SK-N-SH (cell line): ENCODE results near the gene EPHB2. TPM values are rescaled to one million over a fixed set of nuclear protein-coding genes. Genes with fewer than 3 reads are reported as not detected.

ENCODE experiments used
- CTCF ChIA-PET: fragments of 300-600, 350-600 bp; formaldehyde crosslinking; extraction: SDS; loops from one replicate; lab custom pipeline; 2021; lab: Yijun Ruan, JAX
- POLR2A ChIA-PET: fragments of 350-600 bp; sonication (Branson Sonifier 250); formaldehyde crosslinking; extraction: SDS; loops from one replicate; lab custom pipeline; 2020; ENCODE audit warnings: antibody characterized with exemption, inconsistent platforms; lab: Yijun Ruan, JAX
- DNase-seq: peaks from one replicate; pipeline ENCODE4 v3.0.0; 2012
- H2AFZ ChIP-seq: fragments of 200-600 bp; sonication (generic); 2 replicates; pipeline ENCODE4 v1.8.1; 2016; ENCODE audit warnings: antibody characterized with exemption, mild to moderate bottlenecking, low read depth
- H3F3A ChIP-seq: fragments of 200-600 bp; sonication (generic); replicated peaks from 2 replicates; pipeline ENCODE3; 2016; ENCODE audit warnings: antibody characterized with exemption, mild to moderate bottlenecking; ENCODE audit not compliant: insufficient read depth
- H3K27ac ChIP-seq, 2 experiments: fragments of 200-500 bp in 1 of 2; fragments of 200-600 bp in 1 of 2; sonication (Bioruptor generic) in 1 of 2; sonication (generic), shearing (Covaris generic) in 1 of 2; 2 replicates each; pipeline versions ENCODE4 v1.5.1 to v1.6.1; 2014 to 2016; ENCODE audit warnings: low read depth in 2 of 2, inconsistent platforms in 1 of 2, low read length in 1 of 2, mild to moderate bottlenecking in 1 of 2, mixed read lengths in 1 of 2
- H3K27me3 ChIP-seq: fragments of 200-600 bp; sonication (generic), shearing (Covaris generic); 2 replicates; pipeline ENCODE4 v1.6.1; 2016; ENCODE audit warnings: mixed run types; ENCODE audit not compliant: insufficient read depth
- H3K36me3 ChIP-seq, 2 experiments: fragments of 200-500 bp in 1 of 2; fragments of 200-600 bp in 1 of 2; sonication (Bioruptor generic) in 1 of 2; sonication (generic) in 1 of 2; replicated peaks in 1 of 2; 2 replicates each; pipeline versions ENCODE3 to v1.5.1; 2014 to 2016; ENCODE audit warnings: low read length in 1 of 2, mild to moderate bottlenecking in 1 of 2; ENCODE audit not compliant: insufficient read depth in 2 of 2, control insufficient read depth in 1 of 2
- H3K4me1 ChIP-seq, 2 experiments: fragments of 200-500 bp in 1 of 2; fragments of 200-600 bp in 1 of 2; sonication (Bioruptor generic) in 1 of 2; sonication (generic), shearing (Covaris generic) in 1 of 2; 2 replicates each; pipeline versions ENCODE4 v1.5.1 to v1.6.1; 2014 to 2016; ENCODE audit warnings: low read depth in 1 of 2, low read length in 1 of 2, mixed run types in 1 of 2; ENCODE audit not compliant: insufficient read depth in 2 of 2, control insufficient read depth in 1 of 2
- H3K4me2 ChIP-seq: fragments of 200-600 bp; sonication (generic), shearing (Covaris generic); 2 replicates; pipeline ENCODE4 v1.6.1; 2017; ENCODE audit warnings: mixed run types
- H3K4me3 ChIP-seq, 2 experiments: fragments of 200-500 bp in 1 of 2; fragments of 200-600 bp in 1 of 2; sonication (Bioruptor generic) in 1 of 2; sonication (generic), shearing (Covaris generic) in 1 of 2; 2 replicates each; pipeline versions ENCODE4 v1.5.1 to v1.8.1; 2014 to 2016; ENCODE audit warnings: low read depth in 2 of 2, inconsistent platforms in 1 of 2, low read length in 1 of 2, mild to moderate bottlenecking in 1 of 2, mixed read lengths in 1 of 2, moderate library complexity in 1 of 2
- H3K79me2 ChIP-seq: fragments of 200-600 bp; sonication (generic); 2 replicates; pipeline ENCODE4 v1.8.1; 2017; ENCODE audit warnings: mild to moderate bottlenecking; ENCODE audit not compliant: insufficient read depth
- H3K9ac ChIP-seq: fragments of 200-600 bp; sonication (generic); 2 replicates; pipeline ENCODE4 v1.6.1; 2017; ENCODE audit warnings: mixed run types
- H3K9me2 ChIP-seq: fragments of 200-600 bp; sonication (generic); 2 replicates; pipeline ENCODE4 v1.6.1; 2017; ENCODE audit warnings: mixed run types
- H3K9me3 ChIP-seq: fragments of 200-600 bp; sonication (generic); 2 replicates; pipeline ENCODE4 v1.6.1; 2017; ENCODE audit warnings: mixed run types, mild to moderate bottlenecking, moderate library complexity
- H4K20me1 ChIP-seq: fragments of 200-600 bp; sonication (generic); 2 replicates; pipeline ENCODE4 v1.6.1; 2017; ENCODE audit warnings: mild to moderate bottlenecking, mixed run types; ENCODE audit not compliant: insufficient read depth
- CHD2 ChIP-seq: fragments of 150-350 bp; IDR thresholded peaks from 2 replicates; pipeline ENCODE4 v1.6.1; 2018; ENCODE audit warnings: low read length; ENCODE audit not compliant: partially characterized antibody
- ELF1 ChIP-seq: IDR thresholded peaks from 2 replicates; pipeline ENCODE4 v1.4.0; 2012
- FOSL2 ChIP-seq: IDR thresholded peaks from 2 replicates; pipeline ENCODE4 v1.4.0; 2012; ENCODE audit warnings: low read depth, mild to moderate bottlenecking, moderate library complexity, borderline replicate concordance
- JUND ChIP-seq: IDR thresholded peaks from 2 replicates; pipeline ENCODE4 v1.4.0; 2012
- MEF2A ChIP-seq: IDR thresholded peaks from 2 replicates; pipeline ENCODE4 v1.4.0; 2012; ENCODE audit warnings: low read depth, borderline replicate concordance
- POLR2AphosphoS5 ChIP-seq: IDR thresholded peaks from 2 replicates; pipeline ENCODE4 v1.6.1; 2012; ENCODE audit warnings: low read depth, low read length
- RCOR1 ChIP-seq: fragments of 150-350 bp; IDR thresholded peaks from 2 replicates; pipeline ENCODE4 v1.6.1; 2017; ENCODE audit warnings: antibody characterized with exemption, low read length
- TCF12 ChIP-seq: IDR thresholded peaks from 2 replicates; pipeline ENCODE4 v1.4.0; 2012
- YY1 ChIP-seq: IDR thresholded peaks from 2 replicates; pipeline ENCODE4 v1.4.0; 2012; ENCODE audit warnings: low read depth, mild to moderate bottlenecking
- WGBS: methylation state at CpG from one replicate; pipeline ENCODE4 v1.1.6; 2017; ENCODE audit warnings: low lambda C conversion rate; 5-methylcytosine and 5-hydroxymethylcytosine counted together
- polyA plus RNA-seq, 3 experiments: library from polyadenylated mRNA; depleted of rRNA; stranded (reverse); fragments of >200 nt; gene quantifications; 2 replicates each; pipeline ENCODE4 v1.2.3, GENCODE V29; 2012
- TF ChIP-seq, protein P1 (sequence below): fragments of 150-350 bp; IDR thresholded peaks from 2 replicates; pipeline ENCODE4 v1.6.1; 2017; ENCODE audit warnings: antibody characterized with exemption, low read length, low read depth, borderline replicate concordance
- TF ChIP-seq, protein P2 (sequence below): fragments of 200-600 bp; sonication (generic); IDR thresholded peaks from 2 replicates; pipeline ENCODE4 v1.6.1; 2017; ENCODE audit warnings: antibody characterized with exemption, mild to moderate bottlenecking, moderate library complexity

EPHB2 gene
- polyA plus RNA-seq, 1 of the 3 experiments (the other 2 are of a cell fraction): 25.2 TPM

DNA sequence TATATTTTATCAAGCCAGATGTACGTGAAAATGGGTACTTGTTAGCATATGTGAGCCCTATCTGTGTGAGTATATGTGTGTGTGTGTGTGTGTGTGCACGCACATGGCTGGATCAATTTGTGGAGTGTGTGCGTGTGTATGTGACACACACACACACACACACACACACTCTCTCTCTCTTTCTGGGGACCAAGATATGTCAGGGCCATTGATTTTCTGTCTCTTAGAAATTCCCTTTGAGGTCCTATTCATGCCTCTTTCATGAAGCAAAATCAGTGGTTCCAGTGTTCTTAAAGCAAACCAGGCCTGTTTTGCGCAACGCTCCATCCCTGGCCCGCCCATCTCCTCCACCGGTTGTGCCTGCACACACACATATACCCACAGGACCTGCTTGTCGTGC, 90.0 kb downstream of the EPHB2 start:
- CTCF ChIA-PET: no interaction called here
- no peaks in the 10 kb centered on the region for H3F3A ChIP-seq
- H3K9ac ChIP-seq: no peak overlapping the region
- H3K36me3 ChIP-seq: peaks cover 0 to 5% of the 10 kb centered on the region in 2 experiments
- TF ChIP-seq JUND (no peak), CHD2 (no peak), RCOR1 (no peak), FOSL2 (no peak)
- TF ChIP-seq, protein P1, sequence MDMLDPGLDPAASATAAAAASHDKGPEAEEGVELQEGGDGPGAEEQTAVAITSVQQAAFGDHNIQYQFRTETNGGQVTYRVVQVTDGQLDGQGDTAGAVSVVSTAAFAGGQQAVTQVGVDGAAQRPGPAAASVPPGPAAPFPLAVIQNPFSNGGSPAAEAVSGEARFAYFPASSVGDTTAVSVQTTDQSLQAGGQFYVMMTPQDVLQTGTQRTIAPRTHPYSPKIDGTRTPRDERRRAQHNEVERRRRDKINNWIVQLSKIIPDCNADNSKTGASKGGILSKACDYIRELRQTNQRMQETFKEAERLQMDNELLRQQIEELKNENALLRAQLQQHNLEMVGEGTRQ: no peak
- no peak overlapping the region for H3K4me2 ChIP-seq
- no peak overlapping the region for H3K4me3 ChIP-seq
- no peaks in the 10 kb centered on the region for H3K9me2 ChIP-seq
- H3K79me2 ChIP-seq: no peaks in the 10 kb centered on the region
- DNase-seq: no peak
- H3K4me1 ChIP-seq: peaks cover 0 to 11% of the 10 kb centered on the region in 2 experiments; a peak in 1 of 4 replicates
- H2AFZ ChIP-seq: no peak overlapping the region
- no peaks in the 10 kb centered on the region for H4K20me1 ChIP-seq
- POLR2A ChIA-PET: no interaction called here
- WGBS: 96% methylated on average over 8 of the region's 8 CpGs
- H3K9me3 ChIP-seq: no peaks in the 10 kb centered on the region
- H3K27ac ChIP-seq: no peak overlapping the region
- H3K27me3 ChIP-seq: no peaks in the 10 kb centered on the region

GRCh38 chr1:22801347-22801746, 90.7 kb downstream of the EPHB2 start:
- no peaks in the 10 kb centered on the region for H3K9me3 ChIP-seq
- no peaks in the 10 kb centered on the region for H3K79me2 ChIP-seq
- no peak overlapping the region for H3K9ac ChIP-seq
- no peak overlapping the region for H3K4me2 ChIP-seq
- no peak overlapping the region for H3K4me3 ChIP-seq
- ChIA-PET POLR2A (no interaction called here), CTCF (interaction anchor here (1.4 kb wide), 1 partner anchor 98 kb away, joined by 3 read pairs; no protein-coding TSS in a partner anchor)
- no peak overlapping the region for H3K27ac ChIP-seq
- H3K27me3 ChIP-seq: no peaks in the 10 kb centered on the region
- no peak overlapping the region for H2AFZ ChIP-seq
- peaks cover 0 to 3% of the 10 kb centered on the region in 2 experiments for H3K36me3 ChIP-seq
- no peaks in the 10 kb centered on the region for H3F3A ChIP-seq
- no peaks in the 10 kb centered on the region for H3K9me2 ChIP-seq
- no peak for DNase-seq
- TF ChIP-seq TCF12: no peak
- no peaks in the 10 kb centered on the region for H4K20me1 ChIP-seq
- peaks cover 0 to 15% of the 10 kb centered on the region in 2 experiments; a peak in 1 of 4 replicates for H3K4me1 ChIP-seq
- WGBS: 92% methylated on average over 7 of the region's 9 CpGs

- CTCF ChIA-PET: interaction anchor here (0.6 to 1.4 kb wide), 2 partner anchors 99 to 1698 kb away, joined by 3 read pairs; no protein-coding TSS in a partner anchor
- H3K9ac ChIP-seq: no peak overlapping the region
- H3K27ac ChIP-seq: no peak overlapping the region
- H3K4me3 ChIP-seq: no peak overlapping the region
- H4K20me1 ChIP-seq: no peaks in the 10 kb centered on the region
- H2AFZ ChIP-seq: no peak overlapping the region
- no peak for DNase-seq
- H3F3A ChIP-seq: no peaks in the 10 kb centered on the region
- POLR2A ChIA-PET: no interaction called here
- peaks cover 0 to 3% of the 10 kb centered on the region in 2 experiments for H3K36me3 ChIP-seq
- H3K79me2 ChIP-seq: no peaks in the 10 kb centered on the region
- TF ChIP-seq ELF1 (no peak), POLR2AphosphoS5 (no peak), FOSL2 (no peak), YY1 (no peak), MEF2A (no peak)
- TF ChIP-seq, protein P2, sequence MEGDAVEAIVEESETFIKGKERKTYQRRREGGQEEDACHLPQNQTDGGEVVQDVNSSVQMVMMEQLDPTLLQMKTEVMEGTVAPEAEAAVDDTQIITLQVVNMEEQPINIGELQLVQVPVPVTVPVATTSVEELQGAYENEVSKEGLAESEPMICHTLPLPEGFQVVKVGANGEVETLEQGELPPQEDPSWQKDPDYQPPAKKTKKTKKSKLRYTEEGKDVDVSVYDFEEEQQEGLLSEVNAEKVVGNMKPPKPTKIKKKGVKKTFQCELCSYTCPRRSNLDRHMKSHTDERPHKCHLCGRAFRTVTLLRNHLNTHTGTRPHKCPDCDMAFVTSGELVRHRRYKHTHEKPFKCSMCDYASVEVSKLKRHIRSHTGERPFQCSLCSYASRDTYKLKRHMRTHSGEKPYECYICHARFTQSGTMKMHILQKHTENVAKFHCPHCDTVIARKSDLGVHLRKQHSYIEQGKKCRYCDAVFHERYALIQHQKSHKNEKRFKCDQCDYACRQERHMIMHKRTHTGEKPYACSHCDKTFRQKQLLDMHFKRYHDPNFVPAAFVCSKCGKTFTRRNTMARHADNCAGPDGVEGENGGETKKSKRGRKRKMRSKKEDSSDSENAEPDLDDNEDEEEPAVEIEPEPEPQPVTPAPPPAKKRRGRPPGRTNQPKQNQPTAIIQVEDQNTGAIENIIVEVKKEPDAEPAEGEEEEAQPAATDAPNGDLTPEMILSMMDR: no peak
- TF ChIP-seq, protein P1: no peak
- TF ChIP-seq, all 33 proteins: peak for 0
- H3K4me1 ChIP-seq: peaks cover 0 to 19% of the 10 kb centered on the region in 2 experiments; a peak in 1 of 4 replicates
- H3K4me2 ChIP-seq: no peak overlapping the region
- H3K9me2 ChIP-seq: no peaks in the 10 kb centered on the region
- no peaks in the 10 kb centered on the region for H3K9me3 ChIP-seq
- WGBS: 91% methylated on average over 19 of the region's 19 CpGs
- H3K27me3 ChIP-seq: no peaks in the 10 kb centered on the region
Measured at GRCh38 chr1:22801761-22802160, 91.1 kb downstream of the EPHB2 start.
